CD4-positive, alpha-beta memory T cell (primary cell): ENCODE measurements around the gene ISLR. TPM values are rescaled to one million over a fixed set of nuclear protein-coding genes. Genes with fewer than 3 reads are reported as not detected.

Source experiments
- CTCF ChIA-PET: fragments of 350-600 bp; sonication (Branson Sonifier 250); formaldehyde crosslinking; loops from one replicate; lab custom pipeline; 2021; ENCODE audit warnings: inconsistent platforms; ENCODE audit not compliant: partially characterized antibody; lab: Charles Lee
- POLR2A ChIA-PET: fragments of 350-600 bp; sonication (Branson Sonifier 250); formaldehyde crosslinking; loops from one replicate; lab custom pipeline; 2021; ENCODE audit not compliant: partially characterized antibody; lab: Charles Lee
- DNase-seq, 5 donors: peaks; one replicate each; pipeline versions ENCODE4 v3.0.0 to v3.0.0-alpha.2; 2020 to 2022; ENCODE audit warnings: mixed read lengths in 1 of 5
- H3K27ac ChIP-seq: one replicate; pipeline ENCODE4 v1.7.0; 2013; ENCODE audit warnings: low read depth, low read length
- H3K27me3 ChIP-seq: 2 replicates; pipeline ENCODE4 v1.7.0; 2013; ENCODE audit warnings: mild to moderate bottlenecking, low read length, moderate library complexity; ENCODE audit not compliant: insufficient read depth
- H3K36me3 ChIP-seq: 2 replicates; pipeline ENCODE4 v1.7.0; 2013; ENCODE audit warnings: mild to moderate bottlenecking, low read length, moderate library complexity; ENCODE audit not compliant: insufficient read depth
- H3K4me1 ChIP-seq: 2 replicates; pipeline ENCODE4 v1.7.0; 2013; ENCODE audit warnings: mild to moderate bottlenecking, low read length, moderate library complexity; ENCODE audit not compliant: insufficient read depth
- H3K4me3 ChIP-seq, 2 donors: one replicate each; pipeline ENCODE4 v1.7.0; 2013; ENCODE audit warnings: low read length in 2 of 2, mild to moderate bottlenecking in 1 of 2
- H3K9me3 ChIP-seq, 2 donors: one replicate each; pipeline ENCODE4 v1.7.0; 2013; ENCODE audit warnings: low read length in 2 of 2, control low read depth in 1 of 2; ENCODE audit not compliant: control insufficient read depth in 1 of 2
- H3K27ac Mint-ChIP-seq, 7 donors: one replicate each; pipeline ENCODE4 v1.8.0; 2020 to 2021; ENCODE audit warnings: mixed read lengths in 7 of 7, mild to moderate bottlenecking in 6 of 7, inconsistent platforms in 3 of 7, moderate library complexity in 3 of 7
- H3K27me3 Mint-ChIP-seq, 2 donors: one replicate each; pipeline ENCODE4 v1.8.0; 2020 to 2021; ENCODE audit warnings: mixed read lengths in 2 of 2
- H3K36me3 Mint-ChIP-seq, 2 donors: one replicate each; pipeline ENCODE4 v1.8.0; 2020 to 2021; ENCODE audit warnings: mixed read lengths in 2 of 2, inconsistent platforms in 1 of 2, mild to moderate bottlenecking in 1 of 2
- H3K4me1 Mint-ChIP-seq, 4 donors: one replicate each; pipeline ENCODE4 v1.8.0; 2020 to 2021; ENCODE audit warnings: mixed read lengths in 4 of 4, mild to moderate bottlenecking in 1 of 4
- H3K4me3 Mint-ChIP-seq, 8 donors: one replicate each; pipeline ENCODE4 v1.8.0; 2020 to 2021; ENCODE audit warnings: mixed read lengths in 8 of 8, mild to moderate bottlenecking in 7 of 8, moderate library complexity in 6 of 8, inconsistent platforms in 3 of 8
- H3K9me3 Mint-ChIP-seq, 8 donors: one replicate each; pipeline ENCODE4 v1.8.0; 2020 to 2021; ENCODE audit warnings: mixed read lengths in 8 of 8, mild to moderate bottlenecking in 5 of 8, inconsistent platforms in 3 of 8, moderate library complexity in 1 of 8
- intact Hi-C: fragments of 100-400 bp; cut with micrococcal nuclease; formaldehyde crosslinking; loops from one replicate; pipeline ENCODE4 v1.15.1; 2023
- polyA plus RNA-seq, 2 donors: library from polyadenylated mRNA; unstranded; fragments of 300-500 nt; fragmentation: Illumina TruSeq; gene quantifications; one replicate each; pipeline ENCODE4 v1.2.3, GENCODE V29; 2021
- total RNA-seq, 2 experiments: library from RNA; stranded (reverse); gene quantifications; one replicate each; pipeline ENCODE4 v1.2.3, GENCODE V29; 2021

The ISLR gene
- total and polyA plus RNA-seq, 4 experiments from 2014 or later, result not detected

- CTCF ChIA-PET, result interaction anchor here (1.0 kb wide), 1 partner anchor 9 kb away, joined by 3 read pairs; no protein-coding TSS in a partner anchor
- H3K27ac Mint-ChIP-seq, result no peak overlapping the region
- peaks cover 0 to 8% of the 10 kb centered on the region in 2 donors for H3K36me3 Mint-ChIP-seq
- DNase-seq, result no peak
- Histone ChIP-seq H3K4me1 (no peaks in the 10 kb centered on the region), H3K27me3 (no peaks in the 10 kb centered on the region), H3K36me3 (no peaks in the 10 kb centered on the region), H3K27ac (no peak overlapping the region), H3K9me3 (no peaks in the 10 kb centered on the region), H3K4me3 (no peak overlapping the region)
- no peaks in the 10 kb centered on the region for H3K4me1 Mint-ChIP-seq
- intact Hi-C loops, result no loop called here
- peaks cover 10 to 15% of the 10 kb centered on the region in 2 donors for H3K27me3 Mint-ChIP-seq
- H3K9me3 Mint-ChIP-seq, result peaks cover 0 to 9% (median 3%) of the 10 kb centered on the region in 8 donors
- H3K4me3 Mint-ChIP-seq, result no peak overlapping the region
- POLR2A ChIA-PET, result no interaction called here
Observed at GRCh38 chr15:74165461-74165860, 8.0 kb upstream of the ISLR start.

GRCh38 chr15:74167891-74168331 lies 5.6 kb upstream of the ISLR start:
- H3K4me1 Mint-ChIP-seq, result no peaks in the 10 kb centered on the region
- peaks cover 5 to 7% of the 10 kb centered on the region in 2 donors for H3K27me3 Mint-ChIP-seq
- no peaks in the 10 kb centered on the region for H3K36me3 ChIP-seq
- DNase-seq, result no peak
- intact Hi-C loops, result no loop called here
- H3K36me3 Mint-ChIP-seq, result peaks cover 0 to 5% of the 10 kb centered on the region in 2 donors
- H3K4me3 ChIP-seq, result no peak overlapping the region
- CTCF ChIA-PET, result no interaction called here
- H3K9me3 Mint-ChIP-seq, result peaks cover 0 to 9% (median 3%) of the 10 kb centered on the region in 8 donors
- no peak overlapping the region for H3K4me3 Mint-ChIP-seq
- H3K27ac ChIP-seq, result no peak overlapping the region
- no peak overlapping the region for H3K27ac Mint-ChIP-seq
- no peaks in the 10 kb centered on the region for H3K4me1 ChIP-seq
- no peaks in the 10 kb centered on the region for H3K9me3 ChIP-seq
- H3K27me3 ChIP-seq, result no peaks in the 10 kb centered on the region
- POLR2A ChIA-PET, result no interaction called here

GRCh38 chr15:74168711-74169126 lies 4.8 kb upstream of the ISLR start:
- no peaks in the 10 kb centered on the region for H3K36me3 ChIP-seq
- no peak for DNase-seq
- H3K27ac Mint-ChIP-seq, result no peak overlapping the region
- ChIA-PET CTCF (no interaction called here), POLR2A (no interaction called here)
- H3K36me3 Mint-ChIP-seq, result peaks cover 0 to 4% of the 10 kb centered on the region in 2 donors
- intact Hi-C loops, result no loop called here
- no peak overlapping the region for H3K4me3 Mint-ChIP-seq
- no peaks in the 10 kb centered on the region for H3K27me3 ChIP-seq
- H3K4me1 Mint-ChIP-seq, result no peaks in the 10 kb centered on the region
- H3K27ac ChIP-seq, result no peak overlapping the region
- H3K4me3 ChIP-seq, result no peak overlapping the region
- H3K4me1 ChIP-seq, result no peaks in the 10 kb centered on the region
- H3K9me3 ChIP-seq, result no peaks in the 10 kb centered on the region
- H3K9me3 Mint-ChIP-seq, result peaks cover 0 to 9% (median 3%) of the 10 kb centered on the region in 8 donors
- peaks cover 2 to 3% of the 10 kb centered on the region in 2 donors for H3K27me3 Mint-ChIP-seq

- Histone ChIP-seq H3K36me3 (no peaks in the 10 kb centered on the region), H3K27ac (no peak overlapping the region), H3K4me3 (no peak overlapping the region), H3K9me3 (no peaks in the 10 kb centered on the region), H3K4me1 (no peaks in the 10 kb centered on the region), H3K27me3 (no peaks in the 10 kb centered on the region)
- Mint-ChIP-seq H3K36me3 (no peaks in the 10 kb centered on the region), H3K4me1 (no peaks in the 10 kb centered on the region), H3K27ac (no peak overlapping the region), H3K9me3 (no peaks in the 10 kb centered on the region), H3K4me3 (no peak overlapping the region), H3K27me3 (no peaks in the 10 kb centered on the region)
- ChIA-PET POLR2A (no interaction called here), CTCF (no interaction called here)
- no peak for DNase-seq
- intact Hi-C loops, result no loop called here
Observed at GRCh38 chr15:74170071-74170844, 3.3 kb upstream of the ISLR start.

GRCh38 chr15:74170875-74171578 lies 2.5 kb upstream of the ISLR start:
- intact Hi-C loops, result no loop called here
- Mint-ChIP-seq H3K9me3 (no peaks in the 10 kb centered on the region), H3K36me3 (no peaks in the 10 kb centered on the region), H3K27me3 (no peaks in the 10 kb centered on the region), H3K27ac (no peak overlapping the region), H3K4me1 (no peaks in the 10 kb centered on the region), H3K4me3 (no peak overlapping the region)
- ChIA-PET CTCF (no interaction called here), POLR2A (no interaction called here)
- Histone ChIP-seq H3K36me3 (no peaks in the 10 kb centered on the region), H3K4me1 (no peaks in the 10 kb centered on the region), H3K4me3 (no peak overlapping the region), H3K9me3 (no peaks in the 10 kb centered on the region), H3K27me3 (no peaks in the 10 kb centered on the region), H3K27ac (no peak overlapping the region)
- no peak for DNase-seq

- H3K27ac ChIP-seq, result no peak overlapping the region
- no peak overlapping the region for H3K27ac Mint-ChIP-seq
- peaks cover 0 to 1% of the 10 kb centered on the region in 2 donors for H3K27me3 Mint-ChIP-seq
- peaks cover 0 to 2% (median 0%) of the 10 kb centered on the region in 8 donors for H3K9me3 Mint-ChIP-seq
- no peaks in the 10 kb centered on the region for H3K9me3 ChIP-seq
- H3K36me3 ChIP-seq, result no peaks in the 10 kb centered on the region
- no peak overlapping the region for H3K4me3 ChIP-seq
- no peaks in the 10 kb centered on the region for H3K27me3 ChIP-seq
- H3K4me1 Mint-ChIP-seq, result no peaks in the 10 kb centered on the region
- H3K4me1 ChIP-seq, result no peaks in the 10 kb centered on the region
- intact Hi-C loops, result no loop called here
- POLR2A ChIA-PET, result no interaction called here
- no peak overlapping the region for H3K4me3 Mint-ChIP-seq
- H3K36me3 Mint-ChIP-seq, result no peaks in the 10 kb centered on the region
- CTCF ChIA-PET, result no interaction called here
- DNase-seq, result no peak
Observed at GRCh38 chr15:74171965-74172541, 1.5 kb upstream of the ISLR start.

GRCh38 chr15:74172701-74173379 lies 670 bp upstream of the ISLR start:
- Histone ChIP-seq H3K4me3 (no peak overlapping the region), H3K4me1 (no peaks in the 10 kb centered on the region), H3K27ac (no peak overlapping the region), H3K27me3 (no peaks in the 10 kb centered on the region), H3K36me3 (no peaks in the 10 kb centered on the region), H3K9me3 (no peaks in the 10 kb centered on the region)
- Mint-ChIP-seq H3K4me3 (no peak overlapping the region), H3K36me3 (no peaks in the 10 kb centered on the region), H3K27me3 (peaks cover 0 to 3% of the 10 kb centered on the region in 2 donors), H3K9me3 (peaks cover 0 to 2% (median 0%) of the 10 kb centered on the region in 8 donors), H3K4me1 (no peaks in the 10 kb centered on the region), H3K27ac (peak overlapping the region in 1 of 7 donors; percentile 16)
- CTCF ChIA-PET, result no interaction called here
- no peak for DNase-seq
- intact Hi-C loops, result no loop called here
- POLR2A ChIA-PET, result no interaction called here
